Measurements from ENCODE around the gene SUN1.

DNA sequence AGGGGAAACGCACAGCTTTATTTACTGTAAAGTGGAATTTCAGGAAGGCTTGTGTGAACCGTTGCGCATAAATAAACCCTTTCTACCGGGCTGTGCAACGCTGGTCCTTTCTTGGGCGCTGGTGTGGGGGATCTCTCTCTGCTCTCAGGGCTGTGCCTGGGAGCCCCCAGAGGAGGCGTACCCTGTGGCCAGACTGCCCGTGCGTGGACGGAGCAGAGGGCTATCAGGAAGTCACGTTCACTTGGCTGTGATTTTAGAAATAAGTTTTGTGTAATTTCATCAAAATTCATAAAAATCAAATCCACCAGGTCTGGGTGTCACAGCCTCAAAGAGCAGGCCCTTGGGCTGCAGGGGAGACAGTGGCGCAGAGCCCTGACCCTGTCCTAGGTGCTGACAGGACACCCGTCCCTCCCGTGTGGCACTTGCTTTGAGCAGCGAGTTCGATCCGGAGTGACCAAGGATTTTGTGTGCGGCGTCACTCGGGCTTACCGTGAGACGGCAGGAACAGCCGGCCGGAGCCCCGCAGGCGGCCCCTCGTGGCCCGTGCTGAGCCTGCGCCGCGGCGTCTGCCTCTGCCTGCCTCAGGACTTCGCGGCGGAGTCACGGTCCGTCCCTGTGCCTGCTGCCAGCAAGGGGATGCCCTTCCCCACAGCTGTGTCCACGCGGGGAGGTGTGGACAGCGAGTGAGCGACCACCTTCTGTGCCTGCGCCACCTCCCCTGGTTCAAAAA, 64.2 kb downstream of the SUN1 start:
- TF ChIP-seq, protein P1, sequence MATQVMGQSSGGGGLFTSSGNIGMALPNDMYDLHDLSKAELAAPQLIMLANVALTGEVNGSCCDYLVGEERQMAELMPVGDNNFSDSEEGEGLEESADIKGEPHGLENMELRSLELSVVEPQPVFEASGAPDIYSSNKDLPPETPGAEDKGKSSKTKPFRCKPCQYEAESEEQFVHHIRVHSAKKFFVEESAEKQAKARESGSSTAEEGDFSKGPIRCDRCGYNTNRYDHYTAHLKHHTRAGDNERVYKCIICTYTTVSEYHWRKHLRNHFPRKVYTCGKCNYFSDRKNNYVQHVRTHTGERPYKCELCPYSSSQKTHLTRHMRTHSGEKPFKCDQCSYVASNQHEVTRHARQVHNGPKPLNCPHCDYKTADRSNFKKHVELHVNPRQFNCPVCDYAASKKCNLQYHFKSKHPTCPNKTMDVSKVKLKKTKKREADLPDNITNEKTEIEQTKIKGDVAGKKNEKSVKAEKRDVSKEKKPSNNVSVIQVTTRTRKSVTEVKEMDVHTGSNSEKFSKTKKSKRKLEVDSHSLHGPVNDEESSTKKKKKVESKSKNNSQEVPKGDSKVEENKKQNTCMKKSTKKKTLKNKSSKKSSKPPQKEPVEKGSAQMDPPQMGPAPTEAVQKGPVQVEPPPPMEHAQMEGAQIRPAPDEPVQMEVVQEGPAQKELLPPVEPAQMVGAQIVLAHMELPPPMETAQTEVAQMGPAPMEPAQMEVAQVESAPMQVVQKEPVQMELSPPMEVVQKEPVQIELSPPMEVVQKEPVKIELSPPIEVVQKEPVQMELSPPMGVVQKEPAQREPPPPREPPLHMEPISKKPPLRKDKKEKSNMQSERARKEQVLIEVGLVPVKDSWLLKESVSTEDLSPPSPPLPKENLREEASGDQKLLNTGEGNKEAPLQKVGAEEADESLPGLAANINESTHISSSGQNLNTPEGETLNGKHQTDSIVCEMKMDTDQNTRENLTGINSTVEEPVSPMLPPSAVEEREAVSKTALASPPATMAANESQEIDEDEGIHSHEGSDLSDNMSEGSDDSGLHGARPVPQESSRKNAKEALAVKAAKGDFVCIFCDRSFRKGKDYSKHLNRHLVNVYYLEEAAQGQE (IDR thresholded peaks at IDR 0.05; ENCODE audit: insufficient read depth in 1 of 2, low read depth in 2 of 2, low read length in 2 of 2), result peak; percentile 47 to 79; a peak in 3 of 4 replicates
- no peak for TF ChIP-seq POLR2AphosphoS5 (IDR thresholded peaks at IDR 0.05; ENCODE audit: low read depth, low read length)

All from PFSK-1 (cell line).